HepG2 (cell line): Measurements from ENCODE around the gene TNFSF18. TPM values are rescaled to one million over a fixed set of nuclear protein-coding genes. Genes with fewer than 3 reads are reported as not detected.

ENCODE experiments used
- ATAC-seq: fragments of 200-7000 bp; cut with Tn5 transposase; 3 replicates; pipeline ENCODE4 v1.9.1; 2020; ENCODE audit warnings: mild to moderate bottlenecking, moderate library complexity
- BruUV-seq: library from RNA; stranded (reverse); fragments of 400-500 nt; replicated peaks from 2 replicates; lab custom pipeline; 2021; lab: Mats Ljungman, UMichigan
- CTCF ChIA-PET: fragments of 300-600 bp; formaldehyde crosslinking; extraction: SDS; loops from one replicate; lab custom pipeline; 2021; ENCODE audit warnings: low total read pairs, inconsistent platforms, low intra/inter-chr PET ratio; lab: Yijun Ruan, JAX
- POLR2A ChIA-PET: fragments of 350-600 bp; sonication (Branson Sonifier 250); formaldehyde crosslinking; loops from one replicate; lab custom pipeline; 2020; ENCODE audit warnings: antibody characterized with exemption, inconsistent platforms; lab: Yijun Ruan, JAX
- DNase-seq: peaks from one replicate; pipeline ENCODE4 v3.0.0-alpha.2; 2015; ENCODE audit warnings: low spot score
- FAIRE-seq: peaks from 3 replicates; lab custom pipeline; 2011; peaks lifted over from hg19 to GRCh38; lab: Jason Lieb, UNC
- H2AFZ ChIP-seq: one replicate; pipeline ENCODE4 v1.6.1; 2011; ENCODE audit warnings: low read length, inconsistent platforms
- H3K27ac ChIP-seq: fragments of 300-600 bp; 3 replicates; pipeline ENCODE4 v1.8.0; 2011; ENCODE audit warnings: mixed run types, mild to moderate bottlenecking, mixed read lengths, low read length, inconsistent platforms; ENCODE audit not compliant: insufficient read depth; ENCODE audit errors: extremely low read length
- H3K27me3 ChIP-seq, 2 experiments: fragments of 200-600 bp in 1 of 2; 2 replicates in 1 of 2; 3 replicates in 1 of 2; pipeline versions ENCODE4 v1.6.0 to v1.8.0; 2011; ENCODE audit warnings: low read length in 2 of 2, mild to moderate bottlenecking in 2 of 2, moderate library complexity in 2 of 2, inconsistent platforms in 1 of 2; ENCODE audit not compliant: insufficient read depth in 2 of 2, control insufficient read depth in 1 of 2
- H3K36me3 ChIP-seq, 2 experiments: fragments of 200-600 bp in 1 of 2; replicated peaks in 1 of 2; 2 replicates in 1 of 2; 3 replicates in 1 of 2; pipeline versions ENCODE4 v1.5.1 to v1.8.0; 2011; ENCODE audit warnings: low read length in 2 of 2, inconsistent platforms in 1 of 2; ENCODE audit not compliant: insufficient read depth in 2 of 2, control insufficient read depth in 1 of 2
- H3K4me1 ChIP-seq: 2 replicates; pipeline ENCODE4 v1.5.1; 2012; ENCODE audit warnings: low read length, inconsistent platforms; ENCODE audit not compliant: insufficient read depth
- H3K4me2 ChIP-seq: 2 replicates; pipeline ENCODE4 v1.6.0; 2011; ENCODE audit warnings: low read depth, low read length, inconsistent platforms
- H3K4me3 ChIP-seq, 3 experiments: fragments of 200-600 bp in 1 of 3; sonication (generic), shearing (Covaris generic) in 1 of 3; replicated peaks in 1 of 3; 2 replicates each; pipeline ENCODE4 v1.5.1; 2011 to 2016; ENCODE audit warnings: low read length in 3 of 3, inconsistent platforms in 2 of 3, low read depth in 2 of 3, mild to moderate bottlenecking in 2 of 3, control low read depth in 1 of 3, mixed read lengths in 1 of 3; ENCODE audit not compliant: insufficient read depth in 1 of 3
- H3K79me2 ChIP-seq: one replicate; pipeline ENCODE4 v1.6.1; 2011; ENCODE audit warnings: low read length, inconsistent platforms; ENCODE audit not compliant: insufficient read depth
- H3K9ac ChIP-seq: 2 replicates; pipeline ENCODE4 v1.6.0; 2011; ENCODE audit warnings: mild to moderate bottlenecking, low read depth, low read length, inconsistent platforms; ENCODE audit not compliant: insufficient read depth
- H3K9me3 ChIP-seq: 2 replicates; pipeline ENCODE4 v1.5.1; 2012; ENCODE audit warnings: mild to moderate bottlenecking, low read length
- H4K20me1 ChIP-seq: 2 replicates; pipeline ENCODE4 v1.6.0; 2011; ENCODE audit warnings: inconsistent platforms, mild to moderate bottlenecking, low read length, moderate library complexity; ENCODE audit not compliant: insufficient read depth
- ASH2L ChIP-seq: fragments of 300-600, 200-600 bp; sonication (generic); IDR thresholded peaks from 2 replicates; pipeline ENCODE4 v1.7.0; 2017; ENCODE audit warnings: low read depth, mild to moderate bottlenecking, moderate library complexity, mixed read lengths, low read length; ENCODE audit not compliant: insufficient read length
- CREBL2 ChIP-seq: sonication (generic); formaldehyde crosslinking; IDR thresholded peaks from 2 replicates; pipeline ENCODE4 v1.8.1; 2023; ENCODE audit warnings: missing genetic modification reagents, mild to moderate bottlenecking, borderline replicate concordance
- FLYWCH1 ChIP-seq: sonication (generic); formaldehyde crosslinking; IDR thresholded peaks from 2 replicates; pipeline ENCODE4 v1.8.1; 2023; ENCODE audit warnings: mild to moderate bottlenecking, missing genetic modification reagents
- GATAD1 ChIP-seq: IDR thresholded peaks from 2 replicates; pipeline ENCODE4 v1.6.1; 2016; ENCODE audit warnings: missing genetic modification reagents, missing compliant biosample characterization
- HMG20B ChIP-seq: conservative IDR thresholded peaks from 2 replicates; pipeline ENCODE4 v1.6.1; 2016; ENCODE audit warnings: missing genetic modification reagents, missing compliant biosample characterization
- HOMEZ ChIP-seq: IDR thresholded peaks from 2 replicates; pipeline ENCODE4 v1.6.1; 2016; ENCODE audit warnings: low read depth
- JUND ChIP-seq: sonication (generic); formaldehyde crosslinking; IDR thresholded peaks from 2 replicates; pipeline ENCODE4 v1.8.0; 2022; ENCODE audit warnings: mild to moderate bottlenecking, missing genetic modification reagents
- KMT2B ChIP-seq: IDR thresholded peaks from 2 replicates; pipeline ENCODE4 v1.6.1; 2016; ENCODE audit warnings: missing genetic modification reagents, missing compliant biosample characterization
- PLSCR1 ChIP-seq: sonication (generic); formaldehyde crosslinking; IDR thresholded peaks from 2 replicates; pipeline ENCODE4 v1.5.0; 2020; ENCODE audit warnings: missing genetic modification reagents, mild to moderate bottlenecking, borderline replicate concordance
- RCOR2 ChIP-seq: IDR thresholded peaks from 2 replicates; pipeline ENCODE4 v1.6.1; 2016; ENCODE audit warnings: missing biosample characterization, missing genetic modification reagents
- RNF219 ChIP-seq: sonication (generic); formaldehyde crosslinking; IDR thresholded peaks from 2 replicates; pipeline ENCODE4 v1.5.0; 2020; ENCODE audit warnings: mild to moderate bottlenecking, missing genetic modification reagents
- RXRB ChIP-seq: IDR thresholded peaks from 2 replicates; pipeline ENCODE4 v1.6.1; 2016; ENCODE audit warnings: borderline replicate concordance, missing genetic modification reagents, missing compliant biosample characterization
- SALL2 ChIP-seq: sonication (generic); formaldehyde crosslinking; IDR thresholded peaks from 2 replicates; pipeline ENCODE4 v1.8.1; 2023; ENCODE audit warnings: mild to moderate bottlenecking, missing genetic modification reagents, inconsistent platforms
- ZKSCAN5 ChIP-seq: sonication (generic); formaldehyde crosslinking; IDR thresholded peaks from 2 replicates; pipeline ENCODE4 v1.5.1; 2020; ENCODE audit warnings: mild to moderate bottlenecking, missing genetic modification reagents
- ZNF160 ChIP-seq: sonication (generic); formaldehyde crosslinking; IDR thresholded peaks from 2 replicates; pipeline ENCODE4 v1.8.0; 2022; ENCODE audit warnings: mild to moderate bottlenecking, inconsistent platforms, missing genetic modification reagents
- ZNF207 ChIP-seq: fragments of 450-650 bp; IDR thresholded peaks from 2 replicates; pipeline ENCODE4 v1.6.1; 2016; ENCODE audit warnings: antibody characterized with exemption, borderline replicate concordance
- ZNF253 ChIP-seq: sonication (generic); formaldehyde crosslinking; IDR thresholded peaks from 2 replicates; pipeline ENCODE4 v1.8.0; 2022; ENCODE audit warnings: mild to moderate bottlenecking, missing genetic modification reagents, borderline replicate concordance
- ZNF331 ChIP-seq: sonication (generic); formaldehyde crosslinking; IDR thresholded peaks from 2 replicates; pipeline ENCODE4 v1.4.0; 2020; ENCODE audit warnings: missing genetic modification reagents
- ZNF354B ChIP-seq: sonication (generic); formaldehyde crosslinking; IDR thresholded peaks from 2 replicates; pipeline ENCODE4 v1.8.0; 2022; ENCODE audit warnings: mild to moderate bottlenecking, missing genetic modification reagents
- ZNF564 ChIP-seq: sonication (generic); formaldehyde crosslinking; IDR thresholded peaks from 2 replicates; pipeline ENCODE4 v1.8.1; 2023; ENCODE audit warnings: mild to moderate bottlenecking, missing genetic modification reagents
- ZNF839 ChIP-seq: sonication (generic); formaldehyde crosslinking; IDR thresholded peaks from 2 replicates; pipeline ENCODE4 v1.4.0; 2020; ENCODE audit warnings: missing genetic modification reagents, mild to moderate bottlenecking, borderline replicate concordance
- ZNF841 ChIP-seq: sonication (generic); formaldehyde crosslinking; IDR thresholded peaks from 2 replicates; pipeline ENCODE4 v1.8.1; 2023; ENCODE audit warnings: missing genetic modification reagents, borderline replicate concordance
- ZSCAN22 ChIP-seq: sonication (generic); formaldehyde crosslinking; IDR thresholded peaks from 2 replicates; pipeline ENCODE4 v1.4.0; 2020; ENCODE audit warnings: mild to moderate bottlenecking, missing genetic modification reagents
- WGBS: methylation state at CpG from one replicate; pipeline ENCODE4 v1.1.6; 2017; ENCODE audit warnings: low lambda C conversion rate; 5-methylcytosine and 5-hydroxymethylcytosine counted together
- in situ Hi-C: cut with HindIII; loops from 2 replicates; pipeline ENCODE4 v1.10.0; 2017; ENCODE audit warnings: low pct_unique_long_range_greater_than_20kb; ENCODE audit not compliant: extremely low pct_ligation_motif_present
- intact Hi-C: fragments of 100-400 bp; cut with micrococcal nuclease; formaldehyde crosslinking; loops from one replicate; pipeline ENCODE4 v1.10.0; 2022; ENCODE audit not compliant: unreplicated experiment
- polyA plus RNA-seq, 8 experiments: library from polyadenylated mRNA; depleted of rRNA in 3 of 8; stranded (reverse) in 7 of 8; unstranded in 1 of 8; fragments of >200 nt; fragmentation: Illumina TruSeq in 4 of 8; extraction: Trizol in 4 of 8; gene quantifications; 2 replicates each; pipeline versions ENCODE4 v1.2.1 to v1.2.3, GENCODE V29; 2011 to 2016; ENCODE audit warnings: low read depth in 4 of 8, missing spikeins in 1 of 8, mixed read lengths in 1 of 8; ENCODE audit not compliant: insufficient read depth in 1 of 8
- total RNA-seq, 5 experiments: library from RNA; depleted of rRNA; stranded (reverse); fragments of >200 nt; fragmentation: Illumina TruSeq; extraction: Trizol; gene quantifications; 2 replicates each; pipeline ENCODE4 v1.2.3, GENCODE V29; 2016; ENCODE audit warnings: low read depth in 1 of 5

Gene TNFSF18
- total and polyA plus RNA-seq, 2 of the 13 experiments (the other 11 are each of a cell fraction or from before 2014, with no cell fraction given): not detected

GRCh38 chr1:173050865-173051264 lies at the start of gene TNFSF18 (continued):
- TF ChIP-seq JUND (CRISPR knock-in tag) (no peak), HMG20B (CRISPR knock-in tag) (no peak), ZNF841 (CRISPR knock-in tag) (no peak), PLSCR1 (CRISPR knock-in tag) (no peak), ZNF160 (CRISPR knock-in tag) (no peak), CREBL2 (CRISPR knock-in tag) (no peak), ZNF253 (CRISPR knock-in tag) (no peak), ZNF839 (no peak)

- ATAC-seq (no peak), DNase-seq (no peak), FAIRE-seq (no peak)
- no peak overlapping the region for H2AFZ ChIP-seq
- ChIA-PET POLR2A (no interaction called here), CTCF (no interaction called here)
- no peaks in the 10 kb centered on the region for H3K79me2 ChIP-seq
- H3K36me3 ChIP-seq: no peaks in the 10 kb centered on the region
- no peak overlapping the region for H3K4me2 ChIP-seq
- WGBS: 14% methylated on average over 2 of the region's 2 CpGs
- no peak overlapping the region for H3K4me3 ChIP-seq
- H3K9ac ChIP-seq: no peak overlapping the region
- H3K27ac ChIP-seq: no peak overlapping the region
- no peaks in the 10 kb centered on the region for H4K20me1 ChIP-seq
- intact Hi-C loops: no loop called here
- TF ChIP-seq FLYWCH1 (CRISPR knock-in tag) (no peak), ZKSCAN5 (no peak), KMT2B (CRISPR knock-in tag) (no peak), RCOR2 (CRISPR knock-in tag) (no peak), ZNF331 (CRISPR knock-in tag) (no peak), GATAD1 (no peak), RNF219 (CRISPR knock-in tag) (no peak), ZNF207 (no peak), ZNF564 (no peak), ASH2L (no peak), SALL2 (CRISPR knock-in tag) (no peak), ZNF354B (no peak), HOMEZ (CRISPR knock-in tag) (no peak), RXRB (CRISPR knock-in tag) (no peak), ZSCAN22 (CRISPR knock-in tag) (no peak)
- no peaks in the 10 kb centered on the region for H3K27me3 ChIP-seq
- H3K4me1 ChIP-seq: no peaks in the 10 kb centered on the region
- BruUV-seq: no TSS peak
- in situ Hi-C loops: no loop called here
- no peaks in the 10 kb centered on the region for H3K9me3 ChIP-seq
Measured at GRCh38 chr1:173099166-173099565, 48.4 kb upstream of the TNFSF18 start.
